ENCODE measurements around the gene ALDH1L1. TPM values are rescaled to one million over a fixed set of nuclear protein-coding genes. Genes with fewer than 3 reads are reported as not detected.
A peak's percentile ranks its signal among the peaks of the same experiment; 100 is the strongest.

The ALDH1L1 gene
- total RNA-seq, 2 experiments from 2014 or later, result not detected

DNA sequence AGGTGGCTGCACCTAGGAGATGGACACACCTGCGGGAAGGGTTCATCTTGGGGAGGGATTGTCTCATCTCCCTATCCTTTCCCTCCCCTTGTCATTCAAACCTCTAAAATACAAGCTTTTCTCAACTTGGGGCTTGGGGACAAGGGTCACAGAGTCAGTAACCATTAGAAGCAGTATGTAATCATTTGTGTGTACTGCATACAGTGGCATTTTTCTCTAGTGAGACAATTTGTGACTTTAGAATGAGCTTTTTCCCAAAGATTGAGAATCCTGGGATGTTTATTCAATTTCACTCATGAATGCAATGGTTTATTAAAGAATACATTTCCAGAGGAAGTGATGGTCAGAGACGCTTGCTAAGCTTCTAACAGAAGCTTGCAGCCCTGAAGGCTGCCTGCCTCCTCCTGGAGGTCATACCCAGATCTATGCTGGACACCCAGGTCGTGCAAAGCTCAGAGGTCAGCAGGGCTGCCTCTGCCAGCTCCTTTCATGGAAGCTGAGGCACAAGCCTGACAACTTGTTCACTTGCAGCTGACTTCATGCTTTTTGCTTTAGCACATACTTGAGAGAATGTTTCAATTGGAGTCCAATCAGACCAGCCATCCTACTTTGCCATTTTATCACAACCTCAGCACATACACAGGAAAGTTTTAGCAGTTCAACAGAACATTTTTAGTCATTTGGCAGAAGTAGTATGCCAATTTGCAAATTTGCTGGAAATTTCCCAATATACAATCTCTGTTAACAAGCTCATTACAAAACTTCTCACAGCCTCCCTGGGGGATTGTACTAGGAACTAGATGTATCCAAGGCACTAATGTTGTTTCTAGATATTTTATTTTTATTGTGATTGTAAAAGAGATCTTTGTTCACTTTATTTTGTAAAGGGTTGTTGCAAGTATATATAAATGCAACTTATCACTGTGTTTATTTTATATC, 25.6 kb upstream of the ALDH1L1 start:
- Mint-ChIP-seq H3K27me3 (peaks cover 6% of the 10 kb centered on the region), H3K9me3 (no peaks in the 10 kb centered on the region), H3K36me3 (ENCODE audit: low read depth) (no peaks in the 10 kb centered on the region), H3K27ac (no peak overlapping the region), H3K4me1 (no peaks in the 10 kb centered on the region), H3K4me3 (no peak overlapping the region)
- POLR2A ChIA-PET, result interaction anchor here (0.9 kb wide), 1 partner anchor 9 kb away, joined by 3 read pairs; no protein-coding TSS in a partner anchor
- DNase-seq, result no peak
- CTCF ChIA-PET, result no interaction called here

DNA sequence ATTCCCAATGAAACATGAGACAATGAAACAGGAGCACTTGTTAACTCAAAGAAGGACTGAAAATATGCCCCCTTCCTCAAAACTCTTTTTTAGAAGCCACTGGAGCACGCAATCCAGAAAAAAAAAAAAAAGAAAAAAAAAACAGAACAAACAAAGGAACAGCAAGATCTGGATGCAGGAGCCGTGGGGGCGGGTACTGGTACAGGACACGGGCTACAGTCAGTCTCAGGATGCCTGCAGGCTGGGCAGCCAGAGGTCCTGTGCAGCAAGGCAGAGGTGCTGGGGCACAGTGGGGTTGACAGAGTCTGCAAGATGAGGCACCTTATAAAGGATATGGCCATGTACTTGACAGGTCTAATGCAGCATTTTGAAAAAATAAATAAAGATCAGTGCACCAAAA, 22.3 kb upstream of the ALDH1L1 start:
- Mint-ChIP-seq H3K9me3 (no peaks in the 10 kb centered on the region), H3K27me3 (peaks cover 15% of the 10 kb centered on the region), H3K36me3 (ENCODE audit: low read depth) (no peaks in the 10 kb centered on the region), H3K4me1 (no peaks in the 10 kb centered on the region), H3K4me3 (no peak overlapping the region), H3K27ac (no peak overlapping the region)
- POLR2A ChIA-PET, result no interaction called here
- CTCF ChIA-PET, result no interaction called here
- DNase-seq, result no peak

DNA sequence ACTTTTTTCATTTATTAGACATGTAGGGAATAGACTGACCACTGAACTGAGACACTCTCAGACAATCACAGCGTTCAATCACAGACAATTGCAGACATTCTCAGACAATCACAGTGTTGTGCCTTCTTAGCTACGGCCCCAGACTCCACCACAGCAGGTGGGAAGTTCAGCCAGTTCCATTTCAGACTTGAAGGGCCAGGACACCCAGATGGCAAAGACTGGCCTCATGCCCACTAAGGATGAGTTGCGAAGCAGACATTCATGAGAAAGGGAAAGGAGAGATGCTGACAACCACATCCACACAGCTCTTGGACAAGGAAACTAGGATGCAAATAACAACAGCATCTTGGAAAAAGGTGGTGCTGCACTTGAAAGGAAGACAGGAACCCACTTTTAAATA, 21.9 kb upstream of the ALDH1L1 start:
- Mint-ChIP-seq H3K27me3 (peaks cover 15% of the 10 kb centered on the region), H3K27ac (no peak overlapping the region), H3K4me1 (no peaks in the 10 kb centered on the region), H3K4me3 (no peak overlapping the region), H3K36me3 (ENCODE audit: low read depth) (no peaks in the 10 kb centered on the region), H3K9me3 (no peaks in the 10 kb centered on the region)
- DNase-seq, result no peak
- CTCF ChIA-PET, result no interaction called here
- POLR2A ChIA-PET, result no interaction called here

DNA sequence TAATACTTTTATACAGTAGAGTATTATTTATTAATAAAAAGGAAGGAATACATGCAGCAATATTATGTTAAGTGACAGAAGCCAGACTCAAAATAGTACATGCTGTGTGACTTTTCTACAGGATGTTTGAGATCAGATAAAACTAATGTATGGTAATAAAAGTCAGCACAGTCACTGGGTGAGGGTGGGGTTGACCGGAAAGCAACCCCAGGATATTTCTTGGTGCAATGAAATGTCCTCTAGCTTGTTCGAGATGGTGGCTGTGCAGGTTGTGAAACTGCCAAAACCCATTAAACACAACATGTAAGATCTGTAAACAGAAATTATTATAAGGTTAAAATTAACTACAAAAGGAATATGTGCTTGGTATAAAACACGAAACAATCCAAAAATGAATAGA, 20.8 kb upstream of the ALDH1L1 start:
- POLR2A ChIA-PET, result no interaction called here
- no peaks in the 10 kb centered on the region for H3K36me3 Mint-ChIP-seq (ENCODE audit: low read depth)
- no peak overlapping the region for H3K27ac Mint-ChIP-seq
- no peaks in the 10 kb centered on the region for H3K4me1 Mint-ChIP-seq
- no peaks in the 10 kb centered on the region for H3K9me3 Mint-ChIP-seq
- H3K27me3 Mint-ChIP-seq, result peaks cover 15% of the 10 kb centered on the region
- CTCF ChIA-PET, result interaction anchor here (1.0 kb wide), 1 partner anchor 14 kb away, joined by 3 read pairs; no protein-coding TSS in a partner anchor
- DNase-seq, result no peak
- H3K4me3 Mint-ChIP-seq, result no peak overlapping the region

DNA sequence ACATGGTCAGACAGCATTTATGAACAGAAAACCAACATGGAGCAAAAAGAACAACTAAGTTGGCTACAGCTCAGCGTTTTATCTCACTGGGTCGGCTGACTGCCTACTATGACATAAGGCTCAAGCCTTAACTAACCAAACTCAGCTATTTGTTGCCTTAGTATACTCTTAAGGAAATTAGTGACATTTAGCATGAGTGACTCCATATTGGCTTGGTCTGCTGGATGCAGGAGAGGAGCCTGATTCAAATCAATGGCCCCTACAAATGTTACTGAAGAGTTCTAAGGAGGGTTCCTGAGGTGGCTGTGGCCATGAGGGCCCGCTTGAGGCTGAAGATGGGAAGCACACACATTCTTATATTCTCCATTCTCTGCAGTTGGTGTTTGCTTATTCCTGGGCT, 20.1 kb upstream of the ALDH1L1 start:
- Mint-ChIP-seq H3K4me1 (no peaks in the 10 kb centered on the region), H3K36me3 (ENCODE audit: low read depth) (no peaks in the 10 kb centered on the region), H3K4me3 (no peak overlapping the region), H3K9me3 (no peaks in the 10 kb centered on the region), H3K27ac (no peak overlapping the region), H3K27me3 (peaks cover 15% of the 10 kb centered on the region)
- ChIA-PET CTCF (interaction anchor here (1.0 kb wide), 1 partner anchor 14 kb away, joined by 3 read pairs; no protein-coding TSS in a partner anchor), POLR2A (no interaction called here)
- no peak for DNase-seq

DNA sequence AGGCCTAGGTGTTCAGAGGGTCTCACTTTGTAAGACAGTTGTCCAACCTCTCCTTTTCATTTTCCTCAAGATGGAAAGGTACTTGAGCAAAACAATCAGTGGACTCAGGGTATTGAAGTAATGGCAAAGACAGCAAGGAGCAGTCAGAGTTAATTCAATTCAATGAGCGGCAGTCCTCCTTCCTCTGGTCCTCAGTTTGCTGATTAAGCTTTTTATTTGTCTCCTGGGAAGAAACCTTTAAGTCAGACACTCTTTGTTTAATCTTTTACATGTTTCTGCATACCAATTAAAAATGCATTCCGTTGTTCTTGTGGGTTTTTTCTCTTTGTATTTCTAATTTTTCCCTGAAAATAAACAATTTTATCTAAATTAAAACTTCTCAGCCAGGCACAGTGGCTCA, 18.9 kb upstream of the ALDH1L1 start:
- no peak overlapping the region for H3K27ac Mint-ChIP-seq
- ChIA-PET CTCF (no interaction called here), POLR2A (no interaction called here)
- H3K27me3 Mint-ChIP-seq, result peaks cover 15% of the 10 kb centered on the region
- H3K9me3 Mint-ChIP-seq, result peaks cover 8% of the 10 kb centered on the region
- DNase-seq, result no peak
- no peak overlapping the region for H3K4me3 Mint-ChIP-seq
- no peaks in the 10 kb centered on the region for H3K36me3 Mint-ChIP-seq (ENCODE audit: low read depth)
- H3K4me1 Mint-ChIP-seq, result no peaks in the 10 kb centered on the region

DNA sequence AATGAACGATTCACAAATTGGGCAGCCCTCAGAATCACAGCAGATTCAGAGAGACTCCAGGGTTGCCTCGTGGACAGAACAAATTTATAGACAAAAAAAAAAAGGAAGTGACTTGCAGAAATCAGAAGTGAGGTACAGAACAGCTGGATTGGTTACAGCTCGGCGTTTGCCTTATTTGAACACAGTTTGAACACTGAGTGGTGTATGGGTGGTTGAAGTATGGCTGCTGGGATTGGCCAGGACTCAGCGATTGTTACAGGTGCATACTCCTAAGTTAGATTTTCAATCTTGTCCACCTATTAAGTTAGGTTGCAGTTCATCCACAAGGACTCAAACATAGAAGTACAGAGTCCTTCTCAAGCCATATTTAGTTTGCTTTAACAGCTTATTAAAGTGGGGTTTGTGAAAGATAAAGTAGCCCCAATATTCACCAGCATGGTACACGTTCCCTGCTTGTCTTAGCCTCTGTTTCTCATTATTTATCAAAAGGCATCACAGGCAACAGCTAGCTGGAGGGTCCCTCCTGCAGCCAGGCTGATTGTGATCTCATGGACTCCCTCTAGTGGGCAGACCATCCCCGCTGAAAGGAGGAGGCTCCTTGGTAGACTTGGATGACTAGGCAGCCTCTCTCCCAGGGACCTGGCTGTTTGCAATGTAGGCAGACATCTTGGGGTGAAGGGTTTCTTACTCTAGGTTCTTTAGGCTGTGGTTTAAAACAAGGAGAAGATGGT, 17.6 kb upstream of the ALDH1L1 start:
- DNase-seq, result peak; percentile 37
- POLR2A ChIA-PET, result no interaction called here
- H3K27ac Mint-ChIP-seq, result no peak overlapping the region
- no peaks in the 10 kb centered on the region for H3K4me1 Mint-ChIP-seq
- peaks cover 8% of the 10 kb centered on the region for H3K9me3 Mint-ChIP-seq
- H3K4me3 Mint-ChIP-seq, result no peak overlapping the region
- CTCF ChIA-PET, result interaction anchor here (1.0 to 1.5 kb wide), 4 partner anchors 27 to 273 kb away, joined by 3 to 4 read pairs (median 3); no protein-coding TSS in a partner anchor
- H3K36me3 Mint-ChIP-seq (ENCODE audit: low read depth), result no peaks in the 10 kb centered on the region
- H3K27me3 Mint-ChIP-seq, result peaks cover 15% of the 10 kb centered on the region

DNA sequence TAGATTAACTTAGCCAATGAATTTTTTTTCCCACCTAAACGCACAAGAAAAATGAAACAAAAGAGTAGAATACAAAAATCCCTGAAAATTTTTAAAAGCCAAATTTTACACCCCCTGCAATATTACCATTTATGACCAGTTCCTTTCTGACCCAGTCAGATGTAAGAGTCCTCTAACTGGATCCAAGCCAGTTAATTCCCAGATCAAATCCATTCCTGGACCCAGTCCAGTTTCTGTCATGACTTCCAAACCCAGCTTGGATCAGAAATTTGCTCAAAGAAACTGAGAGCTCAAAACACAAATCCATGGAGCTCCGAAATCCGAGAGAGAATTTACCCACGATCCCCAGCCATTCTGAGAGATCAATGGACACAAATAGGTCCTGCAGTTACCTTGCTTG, 17.0 kb upstream of the ALDH1L1 start:
- POLR2A ChIA-PET, result no interaction called here
- no peak overlapping the region for H3K4me3 Mint-ChIP-seq
- no peaks in the 10 kb centered on the region for H3K36me3 Mint-ChIP-seq (ENCODE audit: low read depth)
- H3K27me3 Mint-ChIP-seq, result peaks cover 15% of the 10 kb centered on the region
- no peak overlapping the region for H3K27ac Mint-ChIP-seq
- DNase-seq, result no peak
- no peaks in the 10 kb centered on the region for H3K4me1 Mint-ChIP-seq
- CTCF ChIA-PET, result interaction anchor here (1.1 to 1.5 kb wide), 2 partner anchors 35 to 274 kb away, joined by 3 to 4 read pairs; no protein-coding TSS in a partner anchor
- H3K9me3 Mint-ChIP-seq, result peaks cover 8% of the 10 kb centered on the region

DNA sequence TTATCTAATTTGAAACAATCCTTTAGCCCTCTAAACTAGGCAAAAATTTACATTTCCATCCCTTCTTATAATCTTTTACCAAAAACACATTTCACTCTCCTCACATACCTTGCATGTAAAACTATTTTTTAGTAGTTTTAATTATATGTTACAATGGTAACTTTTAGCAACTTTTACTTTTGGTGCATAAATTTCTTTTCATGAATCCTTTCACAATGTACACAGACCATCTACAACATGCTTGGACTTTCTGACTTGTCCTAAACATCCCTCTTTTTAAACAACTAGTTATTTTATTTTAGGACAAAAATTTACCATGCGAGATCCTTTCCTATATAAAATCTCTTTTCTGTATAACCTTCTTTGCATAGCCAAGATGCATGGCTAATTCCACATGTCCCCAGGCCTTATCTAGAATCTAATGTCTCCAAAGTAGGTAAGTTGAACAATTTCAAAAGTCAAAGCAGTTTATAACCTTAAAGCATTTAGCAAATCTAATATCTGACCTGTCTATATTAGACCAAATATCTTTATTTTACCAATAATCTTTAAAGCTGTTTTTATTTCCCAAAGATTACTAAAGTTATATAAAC, 14.4 kb upstream of the ALDH1L1 start:
- Mint-ChIP-seq H3K27me3 (peaks cover 9% of the 10 kb centered on the region), H3K4me1 (no peaks in the 10 kb centered on the region), H3K36me3 (ENCODE audit: low read depth) (no peaks in the 10 kb centered on the region), H3K9me3 (peaks cover 8% of the 10 kb centered on the region), H3K4me3 (no peak overlapping the region), H3K27ac (no peak overlapping the region)
- DNase-seq, result no peak
- POLR2A ChIA-PET, result no interaction called here
- CTCF ChIA-PET, result no interaction called here

DNA sequence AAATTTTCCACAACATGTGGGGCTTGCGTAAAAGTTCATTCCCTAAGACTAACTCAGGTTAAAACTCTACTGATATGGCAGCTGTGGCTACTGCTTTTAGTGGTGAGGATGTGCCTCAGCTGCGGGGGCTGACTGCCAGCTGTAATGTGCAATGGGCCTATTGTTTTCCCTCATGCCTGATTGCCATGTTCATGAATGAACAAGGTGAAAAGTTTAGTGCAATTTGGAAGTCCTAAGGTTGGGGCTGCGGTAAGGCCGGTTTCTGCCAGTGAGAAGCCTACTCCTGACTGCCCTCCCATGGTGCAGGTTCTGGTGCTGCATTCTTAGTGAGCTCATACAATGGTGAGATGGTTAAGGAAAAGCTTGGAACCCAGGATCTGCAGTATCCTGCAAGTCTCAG, 10.9 kb upstream of the ALDH1L1 start:
- Mint-ChIP-seq H3K4me1 (no peaks in the 10 kb centered on the region), H3K27ac (no peak overlapping the region), H3K9me3 (peaks cover 8% of the 10 kb centered on the region), H3K4me3 (no peak overlapping the region), H3K36me3 (ENCODE audit: low read depth) (no peaks in the 10 kb centered on the region), H3K27me3 (peaks cover 2% of the 10 kb centered on the region)
- ChIA-PET POLR2A (no interaction called here), CTCF (no interaction called here)
- DNase-seq, result no peak

DNA sequence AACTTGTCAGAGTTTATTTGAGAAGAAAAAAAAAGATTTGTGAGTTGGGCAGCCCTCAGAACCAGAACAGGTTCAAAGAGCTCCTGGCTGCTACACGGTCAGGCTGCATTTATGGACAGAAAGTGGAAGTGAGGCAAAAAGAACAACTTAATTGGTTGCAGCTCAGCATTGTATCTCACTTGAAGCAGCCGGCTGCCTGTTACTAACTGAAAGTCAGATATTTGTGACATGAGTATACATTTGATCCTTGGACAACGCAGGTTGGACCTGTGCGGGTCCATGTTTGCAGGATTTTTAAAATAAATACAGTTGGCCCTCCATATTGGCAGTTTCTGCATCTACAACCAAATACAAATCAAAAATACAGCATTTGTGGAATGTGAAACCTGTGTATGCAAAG, 7.5 kb upstream of the ALDH1L1 start:
- POLR2A ChIA-PET, result no interaction called here
- CTCF ChIA-PET, result no interaction called here

DNA sequence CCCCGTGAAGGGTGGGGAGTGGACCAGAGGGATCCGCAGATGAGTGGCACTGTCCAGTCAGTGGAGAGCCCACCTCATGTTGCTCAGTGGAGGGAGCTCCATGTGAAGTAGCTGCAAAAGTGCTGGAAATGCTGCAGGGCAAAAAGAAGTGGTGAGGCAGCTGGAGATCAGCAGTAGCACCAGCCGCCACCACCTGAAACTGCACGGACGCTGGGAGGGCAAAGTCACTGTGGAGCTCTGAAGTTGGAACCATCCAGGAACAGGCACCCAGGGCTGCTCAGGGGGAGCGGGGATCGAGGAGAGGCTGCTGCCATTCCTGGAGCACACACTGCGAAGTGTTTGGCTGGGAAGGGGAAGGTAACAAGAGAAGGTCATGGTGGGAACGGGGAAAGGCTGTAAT, 6.4 kb upstream of the ALDH1L1 start:
- Mint-ChIP-seq H3K27ac (no peak overlapping the region), H3K9me3 (no peaks in the 10 kb centered on the region), H3K4me3 (no peak overlapping the region), H3K27me3 (peaks cover 15% of the 10 kb centered on the region), H3K4me1 (no peaks in the 10 kb centered on the region), H3K36me3 (ENCODE audit: low read depth) (no peaks in the 10 kb centered on the region)
- POLR2A ChIA-PET, result no interaction called here
- DNase-seq, result no peak
- CTCF ChIA-PET, result interaction anchor here (0.6 kb wide), 1 partner anchor 157 kb away, joined by 3 read pairs; no protein-coding TSS in a partner anchor

More for the DNA sequence above, 7.5 kb upstream of the ALDH1L1 start:
- Mint-ChIP-seq H3K9me3 (no peaks in the 10 kb centered on the region), H3K36me3 (ENCODE audit: low read depth) (no peaks in the 10 kb centered on the region), H3K27ac (no peak overlapping the region), H3K4me1 (no peaks in the 10 kb centered on the region), H3K4me3 (no peak overlapping the region), H3K27me3 (peaks cover 7% of the 10 kb centered on the region)
- DNase-seq, result no peak

DNA sequence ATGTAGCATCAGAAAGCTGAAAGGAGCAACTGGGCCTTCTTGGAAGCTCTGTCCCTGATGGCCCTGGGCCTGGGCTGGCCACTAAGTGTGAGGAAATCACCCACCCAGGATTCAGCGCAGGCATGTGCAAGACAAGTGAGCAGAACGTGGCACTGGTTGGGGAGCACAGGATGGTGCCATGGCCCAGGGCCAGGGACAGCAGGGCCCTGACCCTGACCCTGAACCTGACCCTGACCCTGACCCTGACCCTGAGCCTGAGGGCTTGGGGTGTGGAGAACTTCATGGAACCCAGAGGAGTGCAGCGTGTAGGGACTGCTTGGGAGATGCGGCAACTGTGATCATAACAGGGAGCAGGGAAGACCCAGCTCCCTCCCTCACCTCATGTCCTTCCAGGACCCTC, 5.9 kb upstream of the ALDH1L1 start:
- H3K4me1 Mint-ChIP-seq, result no peaks in the 10 kb centered on the region
- H3K9me3 Mint-ChIP-seq, result no peaks in the 10 kb centered on the region
- CTCF ChIA-PET, result interaction anchor here (0.6 kb wide), 1 partner anchor 157 kb away, joined by 3 read pairs; no protein-coding TSS in a partner anchor
- H3K27me3 Mint-ChIP-seq, result peaks cover 20% of the 10 kb centered on the region
- no peaks in the 10 kb centered on the region for H3K36me3 Mint-ChIP-seq (ENCODE audit: low read depth)
- no peak overlapping the region for H3K27ac Mint-ChIP-seq
- POLR2A ChIA-PET, result no interaction called here
- H3K4me3 Mint-ChIP-seq, result no peak overlapping the region
- no peak for DNase-seq
